DOHH2 (cell line): ENCODE results near the gene MYO1D.

Source experiments
- H3F3A ChIP-seq: fragments of 200-600 bp; sonication (generic), shearing (Covaris generic); 2 replicates; pipeline ENCODE4 v1.6.0; 2016; ENCODE audit warnings: antibody characterized with exemption, mild to moderate bottlenecking; ENCODE audit not compliant: control insufficient read depth, insufficient read depth
- H3K27ac ChIP-seq: fragments of 200-600 bp; sonication (generic); 2 replicates; pipeline ENCODE4 v1.5.1; 2014; ENCODE audit warnings: low read depth, mild to moderate bottlenecking, low read length, moderate library complexity
- H3K27me3 ChIP-seq: fragments of 200-600 bp; sonication (generic); 2 replicates; pipeline ENCODE4 v1.6.1; 2014; ENCODE audit warnings: mild to moderate bottlenecking, low read length, mixed read lengths; ENCODE audit not compliant: control insufficient read depth
- H3K36me3 ChIP-seq: fragments of 200-600 bp; sonication (generic); 2 replicates; pipeline ENCODE4 v1.6.1; 2014; ENCODE audit warnings: mild to moderate bottlenecking, low read length, moderate library complexity, mixed read lengths; ENCODE audit not compliant: control insufficient read depth
- H3K4me1 ChIP-seq: fragments of 200-600 bp; sonication (generic); 2 replicates; pipeline ENCODE4 v1.6.1; 2014; ENCODE audit warnings: mild to moderate bottlenecking, low read length, mixed read lengths; ENCODE audit not compliant: control insufficient read depth
- H3K4me2 ChIP-seq: fragments of 200-600 bp; sonication (generic); 2 replicates; pipeline ENCODE4 v1.6.0; 2014; ENCODE audit warnings: mild to moderate bottlenecking, low read length, moderate library complexity
- H3K4me3 ChIP-seq: fragments of 200-600 bp; sonication (generic); 2 replicates; pipeline ENCODE4 v1.5.1; 2014; ENCODE audit warnings: mild to moderate bottlenecking, low read length, mixed read lengths
- H3K79me2 ChIP-seq: fragments of 200-600 bp; sonication (generic); 2 replicates; pipeline ENCODE4 v1.6.1; 2014; ENCODE audit warnings: mild to moderate bottlenecking, low read length, mixed read lengths; ENCODE audit not compliant: control insufficient read depth
- H3K9me2 ChIP-seq: fragments of 200-600 bp; sonication (generic); replicated peaks from 2 replicates; pipeline ENCODE4 v1.6.1; 2014; ENCODE audit warnings: mild to moderate bottlenecking, low read length, mixed read lengths; ENCODE audit not compliant: control insufficient read depth
- H3K9me3 ChIP-seq: fragments of 200-600 bp; sonication (generic); 2 replicates; pipeline ENCODE4 v1.6.1; 2014; ENCODE audit warnings: antibody characterized with exemption, low read length, mixed read lengths; ENCODE audit not compliant: control insufficient read depth, insufficient read depth
- H4K20me1 ChIP-seq: fragments of 200-600 bp; sonication (generic); 2 replicates; pipeline ENCODE4 v1.6.0; 2014; ENCODE audit warnings: low read depth, mild to moderate bottlenecking, antibody characterized with exemption, low read length, moderate library complexity; ENCODE audit not compliant: control insufficient read depth, insufficient read depth
- CTCF ChIP-seq: fragments of 200-600 bp; sonication (generic); IDR thresholded peaks from one replicate; pipeline ENCODE4 v1.5.1; 2014; ENCODE audit warnings: antibody characterized with exemption, mild to moderate bottlenecking, low read depth, low read length; ENCODE audit not compliant: poor library complexity, severe bottlenecking
- EZH2phosphoT487 ChIP-seq: fragments of 200-600 bp; sonication (generic); IDR thresholded peaks from 2 replicates; pipeline ENCODE4 v1.6.1; 2017; ENCODE audit warnings: borderline replicate concordance, mild to moderate bottlenecking, antibody characterized with exemption, low read length, moderate library complexity, mixed read lengths

MYO1D gene

GRCh38 chr17:32483451-32484019, 393.4 kb downstream of the MYO1D start:
- no peaks in the 10 kb centered on the region for H3K9me3 ChIP-seq
- no peak overlapping the region for H3K4me2 ChIP-seq
- H3K9me2 ChIP-seq = no peaks in the 10 kb centered on the region
- H3K27ac ChIP-seq = no peak overlapping the region
- H3F3A ChIP-seq = peaks cover 23% of the 10 kb centered on the region
- H3K36me3 ChIP-seq = peaks cover 41% of the 10 kb centered on the region
- no peak overlapping the region for H3K4me3 ChIP-seq
- no peaks in the 10 kb centered on the region for H3K27me3 ChIP-seq
- no peaks in the 10 kb centered on the region for H3K79me2 ChIP-seq
- H3K4me1 ChIP-seq = peaks cover 25% of the 10 kb centered on the region
- TF ChIP-seq EZH2phosphoT487 = no peak
- TF ChIP-seq CTCF = peak; percentile 73
- no peaks in the 10 kb centered on the region for H4K20me1 ChIP-seq

- Histone ChIP-seq H4K20me1 (no peaks in the 10 kb centered on the region), H3K4me1 (peaks cover 25% of the 10 kb centered on the region), H3K4me2 (no peak overlapping the region), H3F3A (peaks cover 23% of the 10 kb centered on the region), H3K27me3 (no peaks in the 10 kb centered on the region), H3K4me3 (no peak overlapping the region), H3K27ac (no peak overlapping the region), H3K9me2 (no peaks in the 10 kb centered on the region), H3K9me3 (no peaks in the 10 kb centered on the region), H3K36me3 (peaks cover 49% of the 10 kb centered on the region), H3K79me2 (no peaks in the 10 kb centered on the region)
- TF ChIP-seq CTCF (no peak), EZH2phosphoT487 (no peak)
Observed at GRCh38 chr17:32482568-32483320, 394.2 kb downstream of the MYO1D start.

GRCh38 chr17:32481193-32481592, 395.7 kb downstream of the MYO1D start:
- Histone ChIP-seq H3K4me1 (peaks cover 21% of the 10 kb centered on the region), H3F3A (peaks cover 23% of the 10 kb centered on the region), H3K9me3 (no peaks in the 10 kb centered on the region), H3K4me3 (no peak overlapping the region), H3K27ac (no peak overlapping the region), H3K79me2 (no peaks in the 10 kb centered on the region), H3K4me2 (no peak overlapping the region), H3K9me2 (no peaks in the 10 kb centered on the region), H4K20me1 (no peaks in the 10 kb centered on the region), H3K27me3 (no peaks in the 10 kb centered on the region), H3K36me3 (peaks cover 64% of the 10 kb centered on the region)
- TF ChIP-seq EZH2phosphoT487 = no peak
- no peak for TF ChIP-seq CTCF
